Breast epithelium (tissue), 3 donors: ENCODE measurements around the gene PARP9.

ENCODE experiments used
- POLR2A ChIP-seq: fragments of 450-650 bp; IDR thresholded peaks from one replicate; pipeline ENCODE4 v1.6.1; 2016; ENCODE audit warnings: antibody characterized with exemption, mild to moderate bottlenecking, moderate library complexity
- POLR2AphosphoS5 ChIP-seq, 3 donors: sonication (generic); formaldehyde crosslinking; IDR thresholded peaks; one replicate each; pipeline ENCODE4 v1.6.1; 2017; ENCODE audit warnings: antibody characterized with exemption in 3 of 3
- TF ChIP-seq, protein P1 (sequence below), 3 donors: fragments of 450-650 bp; IDR thresholded peaks; one replicate each; pipeline ENCODE4 v1.5.1; 2016 to 2017; ENCODE audit warnings: antibody characterized with exemption in 3 of 3, mild to moderate bottlenecking in 3 of 3, moderate library complexity in 3 of 3

DNA sequence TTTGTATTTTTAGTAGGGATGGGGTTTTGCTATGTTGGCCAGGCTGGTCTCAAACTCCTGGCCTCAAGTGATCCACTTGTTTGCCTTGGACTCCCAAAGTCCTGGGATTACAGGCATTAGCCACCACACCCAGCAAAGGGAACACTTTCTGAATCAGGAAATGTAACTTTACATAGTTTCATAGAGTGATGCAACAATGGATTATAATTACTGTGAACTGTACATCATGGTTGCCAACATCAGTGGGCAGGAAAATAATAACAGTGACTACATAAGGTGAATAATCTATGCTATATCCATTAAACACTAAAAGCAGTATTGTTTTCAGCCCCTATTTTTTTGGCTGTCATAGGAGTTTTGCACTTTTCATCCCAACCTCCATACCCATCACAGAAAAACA is 44.4 kb downstream of the PARP9 start:
- TF ChIP-seq POLR2A: no peak
- TF ChIP-seq, protein P1, sequence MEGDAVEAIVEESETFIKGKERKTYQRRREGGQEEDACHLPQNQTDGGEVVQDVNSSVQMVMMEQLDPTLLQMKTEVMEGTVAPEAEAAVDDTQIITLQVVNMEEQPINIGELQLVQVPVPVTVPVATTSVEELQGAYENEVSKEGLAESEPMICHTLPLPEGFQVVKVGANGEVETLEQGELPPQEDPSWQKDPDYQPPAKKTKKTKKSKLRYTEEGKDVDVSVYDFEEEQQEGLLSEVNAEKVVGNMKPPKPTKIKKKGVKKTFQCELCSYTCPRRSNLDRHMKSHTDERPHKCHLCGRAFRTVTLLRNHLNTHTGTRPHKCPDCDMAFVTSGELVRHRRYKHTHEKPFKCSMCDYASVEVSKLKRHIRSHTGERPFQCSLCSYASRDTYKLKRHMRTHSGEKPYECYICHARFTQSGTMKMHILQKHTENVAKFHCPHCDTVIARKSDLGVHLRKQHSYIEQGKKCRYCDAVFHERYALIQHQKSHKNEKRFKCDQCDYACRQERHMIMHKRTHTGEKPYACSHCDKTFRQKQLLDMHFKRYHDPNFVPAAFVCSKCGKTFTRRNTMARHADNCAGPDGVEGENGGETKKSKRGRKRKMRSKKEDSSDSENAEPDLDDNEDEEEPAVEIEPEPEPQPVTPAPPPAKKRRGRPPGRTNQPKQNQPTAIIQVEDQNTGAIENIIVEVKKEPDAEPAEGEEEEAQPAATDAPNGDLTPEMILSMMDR (IDR thresholded peaks at IDR 0.05): no peak
- no peak for TF ChIP-seq POLR2AphosphoS5 (IDR thresholded peaks at IDR 0.05)
